Activated T-helper 17 cell treated with anti-CD3 and anti-CD28 coated beads, Interleukin-2, amount 50 U/mL, for 72 hours (primary cell): ENCODE results near the gene GSTA5. TPM values are rescaled to one million over a fixed set of nuclear protein-coding genes. Genes with fewer than 3 reads are reported as not detected.
"Not testable (repeated sequence)": the region's sequence is repeated elsewhere in the genome, so short reads cannot be mapped to it uniquely, and the experiment has no call there.

ENCODE experiments used
- ATAC-seq: fragments of 150-1000 bp; cut with Tn5 transposase; replicated peaks from 2 replicates; pipeline ENCODE4 v1.10.0; 2021; ENCODE audit warnings: mild to moderate bottlenecking, moderate library complexity
- H3K27ac Mint-ChIP-seq: one replicate; pipeline ENCODE4 v1.8.0; 2022; ENCODE audit warnings: mixed read lengths
- H3K27me3 Mint-ChIP-seq: one replicate; pipeline ENCODE4 v1.8.0; 2022; ENCODE audit warnings: mixed read lengths
- H3K36me3 Mint-ChIP-seq: one replicate; pipeline ENCODE4 v1.8.0; 2022; ENCODE audit warnings: low read depth, mild to moderate bottlenecking, mixed read lengths
- H3K4me1 Mint-ChIP-seq: one replicate; pipeline ENCODE4 v1.8.0; 2022; ENCODE audit warnings: mixed read lengths
- H3K4me3 Mint-ChIP-seq: one replicate; pipeline ENCODE4 v1.8.0; 2022; ENCODE audit warnings: mild to moderate bottlenecking, mixed read lengths
- H3K9me3 Mint-ChIP-seq: one replicate; pipeline ENCODE4 v1.8.0; 2022; ENCODE audit warnings: mixed read lengths
- total RNA-seq, 2 donors: library from RNA; stranded (reverse); gene quantifications; one replicate each; pipeline ENCODE4 v1.2.3, GENCODE V29; 2022

Gene GSTA5
- total RNA-seq, 2 donors from 2014 or later, result not detected

DNA sequence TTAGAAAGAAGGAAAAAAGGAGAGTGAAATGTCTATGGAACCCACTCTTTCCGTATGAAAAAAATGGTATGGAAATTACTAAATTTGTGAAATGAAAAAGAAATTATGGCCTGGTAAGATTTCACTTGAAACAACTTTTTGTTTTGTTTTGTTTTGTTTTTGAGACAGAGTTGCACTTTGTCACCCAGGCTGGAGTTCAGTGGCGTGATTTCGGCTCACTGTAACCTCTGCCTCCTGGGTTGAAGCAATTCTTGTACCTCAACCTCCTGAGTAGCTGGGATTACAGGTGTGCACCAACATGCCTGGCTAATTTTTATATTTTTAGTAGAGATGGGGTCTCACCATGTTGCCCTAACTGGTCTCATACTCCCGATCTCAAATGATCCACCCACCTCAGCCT lies 17.8 kb upstream of the GSTA5 start:
- H3K9me3 Mint-ChIP-seq, result no peaks in the 10 kb centered on the region
- H3K36me3 Mint-ChIP-seq, result no peaks in the 10 kb centered on the region

DNA sequence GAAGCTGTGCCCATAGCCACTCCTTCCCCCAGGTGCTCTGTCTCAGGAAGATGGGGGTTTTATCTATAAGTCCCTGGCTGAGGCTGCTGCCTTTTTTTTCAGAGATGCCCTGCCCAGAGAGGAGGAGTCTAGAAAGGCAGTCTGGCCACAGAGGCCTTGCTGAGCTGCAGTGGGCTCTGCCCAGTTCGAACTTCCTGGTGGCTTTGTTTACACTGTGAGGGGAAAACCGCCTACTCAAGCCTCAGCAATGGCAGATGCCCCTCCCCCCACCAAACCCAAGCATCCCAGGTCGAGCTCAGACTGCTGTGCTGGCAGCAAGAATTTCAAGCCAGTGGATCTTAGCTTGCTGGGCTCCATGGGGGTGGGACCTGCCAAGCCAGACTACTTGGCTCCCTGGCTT lies 15.5 kb upstream of the GSTA5 start:
- ATAC-seq, H3K4me1 Mint-ChIP-seq, H3K36me3 Mint-ChIP-seq, H3K27ac Mint-ChIP-seq, H3K9me3 Mint-ChIP-seq, H3K4me3 Mint-ChIP-seq: not testable (repeated sequence)
- H3K27me3 Mint-ChIP-seq, result peaks cover 58% of the 10 kb centered on the region

More for the DNA sequence above, 17.8 kb upstream of the GSTA5 start:
- Mint-ChIP-seq H3K4me3 (no peak overlapping the region), H3K27ac (no peak overlapping the region), H3K4me1 (no peaks in the 10 kb centered on the region), H3K27me3 (peaks cover 56% of the 10 kb centered on the region)
- ATAC-seq, result no peak

DNA sequence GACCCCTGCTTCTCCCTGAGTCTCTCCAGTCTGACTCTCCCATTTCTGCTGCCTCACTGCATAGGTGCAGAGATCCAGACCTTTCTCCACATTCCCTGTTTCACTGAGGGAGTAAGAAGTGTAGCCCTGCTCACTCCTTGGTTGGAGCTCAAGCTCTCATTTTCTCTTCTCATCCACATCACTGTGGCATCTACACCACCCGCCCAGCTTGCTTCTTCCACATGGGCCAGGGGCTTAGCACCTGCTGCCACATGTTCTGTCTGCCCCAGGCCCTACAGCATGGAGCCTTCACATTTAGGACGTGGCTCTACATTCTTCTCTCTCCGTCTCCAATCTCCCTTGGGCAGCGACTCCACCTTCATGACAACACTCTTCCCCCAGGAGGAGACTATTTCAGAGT lies 8.5 kb upstream of the GSTA5 start:
- no peak overlapping the region for H3K4me3 Mint-ChIP-seq
- H3K27ac Mint-ChIP-seq, result no peak overlapping the region
- H3K4me1 Mint-ChIP-seq, result no peaks in the 10 kb centered on the region
- no peaks in the 10 kb centered on the region for H3K36me3 Mint-ChIP-seq
- H3K27me3 Mint-ChIP-seq, result peaks cover 25% of the 10 kb centered on the region
- H3K9me3 Mint-ChIP-seq, result no peaks in the 10 kb centered on the region
- no peak for ATAC-seq

DNA sequence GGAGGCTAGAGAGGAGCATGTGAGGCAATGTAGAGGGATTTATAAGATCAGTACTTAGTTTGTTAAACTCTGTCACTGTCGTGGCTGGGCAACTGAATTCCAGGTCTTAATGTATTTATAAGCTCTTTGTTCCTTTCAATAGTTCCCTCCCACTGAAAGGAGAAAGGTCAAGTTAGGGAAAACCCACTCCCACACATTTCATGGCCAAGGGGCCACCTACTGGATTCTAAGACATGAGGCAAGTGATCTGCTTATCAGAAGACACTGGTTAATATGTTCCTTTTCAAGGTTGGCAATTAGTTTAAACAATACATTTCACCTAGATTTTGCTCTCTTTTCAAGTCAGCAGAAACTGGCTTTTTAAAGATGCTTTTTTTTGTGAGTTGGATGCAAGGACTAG lies 5.4 kb upstream of the GSTA5 start:
- no peaks in the 10 kb centered on the region for H3K9me3 Mint-ChIP-seq
- H3K4me3 Mint-ChIP-seq, result no peak overlapping the region
- no peaks in the 10 kb centered on the region for H3K36me3 Mint-ChIP-seq
- ATAC-seq, result no peak
- H3K4me1 Mint-ChIP-seq, result no peaks in the 10 kb centered on the region
- no peak overlapping the region for H3K27ac Mint-ChIP-seq
- H3K27me3 Mint-ChIP-seq, result peaks cover 12% of the 10 kb centered on the region

DNA sequence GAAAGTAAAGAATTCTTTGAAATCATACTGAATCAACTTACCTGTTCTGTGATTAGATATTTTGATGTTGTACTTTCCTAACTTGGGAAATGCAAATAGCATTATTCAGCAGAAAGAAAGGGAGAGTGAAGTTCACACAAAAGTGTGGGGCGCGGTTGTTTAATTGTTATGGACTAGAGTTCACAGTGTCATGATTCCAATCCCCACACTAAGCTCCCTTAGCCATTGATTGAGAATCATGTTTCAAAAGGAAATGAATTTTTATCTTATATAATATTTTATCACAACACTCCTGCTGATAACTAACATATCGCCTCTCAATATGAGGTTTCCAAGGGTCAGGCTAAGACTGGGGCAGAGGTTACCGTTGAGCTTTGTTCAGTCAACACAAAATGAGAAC lies 3.0 kb upstream of the GSTA5 start:
- no peaks in the 10 kb centered on the region for H3K9me3 Mint-ChIP-seq
- no peak for ATAC-seq
- no peak overlapping the region for H3K27ac Mint-ChIP-seq
- no peak overlapping the region for H3K4me3 Mint-ChIP-seq
- no peaks in the 10 kb centered on the region for H3K4me1 Mint-ChIP-seq
- H3K36me3 Mint-ChIP-seq, result no peaks in the 10 kb centered on the region
- H3K27me3 Mint-ChIP-seq, result peaks cover 12% of the 10 kb centered on the region

DNA sequence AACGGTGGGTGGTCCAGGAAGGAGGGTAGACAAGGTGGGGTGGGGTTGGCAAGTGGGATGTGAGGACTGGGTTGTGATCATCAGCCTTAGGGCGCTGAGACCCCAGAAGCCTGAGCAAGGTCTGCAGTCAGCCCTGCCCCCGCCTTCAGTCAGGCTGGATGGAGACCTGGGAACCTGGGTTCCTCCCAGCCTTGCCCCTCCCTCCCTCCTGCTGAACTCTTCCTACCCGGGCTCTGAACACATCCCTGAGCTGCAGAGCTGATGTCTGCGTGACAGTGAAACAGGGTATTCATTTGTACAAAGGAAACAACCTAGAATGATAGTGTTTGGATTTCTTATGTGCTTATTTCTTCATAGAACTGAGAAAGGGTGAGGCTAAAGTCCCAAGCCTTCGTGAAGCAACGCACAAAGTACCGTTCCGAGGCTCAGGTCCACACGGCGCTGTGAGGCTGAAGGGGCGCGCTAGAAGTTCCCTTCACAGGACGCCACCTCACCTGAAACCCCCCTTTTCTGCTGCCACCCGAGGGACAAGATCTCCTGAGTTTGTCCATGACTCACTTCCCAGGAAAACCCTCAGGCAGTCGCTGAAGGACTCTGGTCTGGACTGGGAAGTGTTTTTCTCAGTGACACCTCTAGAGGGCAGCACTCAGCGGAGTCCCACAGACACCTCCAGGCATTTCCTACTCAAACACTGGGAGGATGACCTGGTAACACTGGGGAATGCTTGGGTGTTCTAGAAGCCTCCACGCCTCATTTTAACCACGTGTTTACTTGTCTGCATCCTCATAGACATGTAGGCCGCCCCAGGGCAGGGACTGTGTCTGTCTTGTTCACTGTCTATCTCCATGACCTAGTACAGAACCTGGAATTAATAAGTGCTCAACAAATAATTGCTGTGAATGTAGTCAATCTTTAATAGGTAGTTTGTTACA lies 1.2 kb downstream of the GSTA5 start:
- H3K4me1 Mint-ChIP-seq, result no peaks in the 10 kb centered on the region
- H3K4me3 Mint-ChIP-seq, result no peak overlapping the region
- H3K9me3 Mint-ChIP-seq, result no peaks in the 10 kb centered on the region
- no peak overlapping the region for H3K27ac Mint-ChIP-seq
- ATAC-seq, result peak; percentile 80
- H3K27me3 Mint-ChIP-seq, result peaks cover 29% of the 10 kb centered on the region
- H3K36me3 Mint-ChIP-seq, result no peaks in the 10 kb centered on the region

DNA sequence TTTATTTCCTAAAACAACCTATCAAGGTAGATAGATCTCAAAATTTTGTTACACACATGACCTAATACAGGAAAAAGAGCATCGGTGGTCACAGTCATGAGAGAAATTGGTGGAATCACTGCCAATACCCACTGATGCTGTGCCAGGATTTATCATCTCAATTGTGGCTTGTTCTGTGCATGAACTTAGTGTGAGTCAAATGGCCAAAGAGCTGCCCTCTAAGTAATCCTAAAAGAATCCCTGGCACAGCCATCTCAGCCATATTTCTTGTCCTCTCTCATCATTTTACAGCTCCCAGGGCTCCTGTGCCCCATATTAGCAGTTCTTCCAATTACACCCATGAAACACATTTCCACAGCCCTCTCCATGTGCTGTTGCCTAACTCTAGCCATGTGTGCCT lies 6.1 kb downstream of the GSTA5 start:
- Mint-ChIP-seq H3K9me3 (no peaks in the 10 kb centered on the region), H3K36me3 (no peaks in the 10 kb centered on the region)
- no peak for ATAC-seq

DNA sequence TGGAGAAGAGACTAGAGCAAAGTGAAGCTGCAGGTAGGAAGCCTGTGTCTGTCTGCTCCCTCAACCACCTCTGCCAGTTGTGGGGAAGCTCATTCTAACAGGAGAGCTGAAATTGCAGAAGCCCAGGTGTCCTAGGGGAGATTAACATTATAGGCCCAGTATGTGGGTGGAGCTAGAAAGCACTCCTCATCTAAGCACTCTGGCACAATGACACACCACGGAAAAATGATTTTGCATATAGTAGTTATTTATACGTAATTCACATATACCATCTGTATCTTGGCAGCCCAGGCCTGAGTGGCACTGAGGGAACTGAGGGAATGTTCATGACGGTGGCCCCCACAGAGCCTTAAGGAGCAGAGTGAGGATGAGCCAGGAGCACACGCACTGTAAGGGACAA lies 9.7 kb downstream of the GSTA5 start:
- not testable (repeated sequence) for H3K36me3 Mint-ChIP-seq, H3K27ac Mint-ChIP-seq, H3K4me3 Mint-ChIP-seq, ATAC-seq, H3K9me3 Mint-ChIP-seq, H3K4me1 Mint-ChIP-seq
- peaks cover 13% of the 10 kb centered on the region for H3K27me3 Mint-ChIP-seq

More for the DNA sequence above, 6.1 kb downstream of the GSTA5 start:
- H3K27ac Mint-ChIP-seq, result no peak overlapping the region
- no peak overlapping the region for H3K4me3 Mint-ChIP-seq
- H3K4me1 Mint-ChIP-seq, result no peaks in the 10 kb centered on the region
- peaks cover 29% of the 10 kb centered on the region for H3K27me3 Mint-ChIP-seq

DNA sequence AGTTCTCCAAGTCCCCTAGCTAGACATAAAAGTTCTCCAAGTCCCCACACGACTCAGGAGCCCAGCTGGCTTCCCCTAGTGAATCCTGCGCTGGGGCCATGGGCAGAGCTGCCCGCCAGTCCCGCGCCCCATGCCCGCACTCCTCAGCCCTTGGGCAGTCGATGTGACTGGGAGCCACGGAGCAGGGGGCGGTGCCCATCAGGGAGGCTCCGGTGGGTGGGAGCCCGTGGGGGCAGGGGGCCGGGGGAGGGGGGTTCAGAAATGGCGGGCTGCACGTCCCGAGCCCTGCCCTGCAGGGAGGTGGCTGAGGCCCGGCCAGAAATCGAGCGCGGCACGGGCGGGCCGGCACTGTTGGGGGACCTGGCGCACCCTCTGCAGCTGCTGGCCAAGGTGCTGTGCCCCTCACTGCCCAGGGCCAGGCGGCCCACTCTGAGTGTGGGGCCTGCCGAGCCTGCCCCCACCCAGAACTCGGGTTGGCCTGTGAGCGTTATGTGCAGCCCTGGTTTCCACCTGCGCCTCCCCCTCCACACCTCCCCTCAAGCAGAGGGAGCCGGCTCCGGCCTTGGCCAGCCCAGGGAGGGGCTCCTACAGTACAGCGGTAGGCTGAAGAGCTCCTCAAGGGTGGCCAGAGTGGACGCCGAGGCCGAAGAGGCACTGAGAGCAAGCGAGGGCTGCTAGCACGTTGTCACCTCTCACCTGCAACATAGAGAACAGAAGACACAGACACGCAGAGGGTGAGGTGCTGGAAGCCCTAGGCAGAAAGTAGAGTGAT lies 11.4 kb downstream of the GSTA5 start:
- no peak overlapping the region for H3K4me3 Mint-ChIP-seq
- no peak overlapping the region for H3K27ac Mint-ChIP-seq
- ATAC-seq, result no peak
- no peaks in the 10 kb centered on the region for H3K9me3 Mint-ChIP-seq
- H3K27me3 Mint-ChIP-seq, result peaks cover 5% of the 10 kb centered on the region
- no peaks in the 10 kb centered on the region for H3K36me3 Mint-ChIP-seq
- no peaks in the 10 kb centered on the region for H3K4me1 Mint-ChIP-seq

DNA sequence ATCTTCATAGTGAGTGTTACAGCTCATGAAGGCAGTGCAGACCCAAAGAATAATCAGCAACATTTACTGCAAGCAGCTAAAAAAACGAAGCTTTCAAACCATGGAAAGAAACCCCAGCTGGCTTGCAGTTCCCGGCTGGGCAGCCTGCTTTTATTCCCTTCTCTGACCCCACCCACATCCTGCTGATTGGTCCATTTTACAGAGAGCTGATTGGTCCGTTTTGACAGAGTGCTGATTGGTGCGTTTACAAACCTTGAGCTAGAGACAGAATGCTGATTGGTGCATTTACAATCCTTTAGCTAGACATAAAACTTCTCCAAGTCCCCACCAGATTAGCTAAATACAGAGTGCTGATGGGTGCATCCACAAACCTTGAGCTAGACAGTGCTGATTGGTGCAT lies 12.0 kb downstream of the GSTA5 start:
- H3K27me3 Mint-ChIP-seq, result not testable (repeated sequence)

DNA sequence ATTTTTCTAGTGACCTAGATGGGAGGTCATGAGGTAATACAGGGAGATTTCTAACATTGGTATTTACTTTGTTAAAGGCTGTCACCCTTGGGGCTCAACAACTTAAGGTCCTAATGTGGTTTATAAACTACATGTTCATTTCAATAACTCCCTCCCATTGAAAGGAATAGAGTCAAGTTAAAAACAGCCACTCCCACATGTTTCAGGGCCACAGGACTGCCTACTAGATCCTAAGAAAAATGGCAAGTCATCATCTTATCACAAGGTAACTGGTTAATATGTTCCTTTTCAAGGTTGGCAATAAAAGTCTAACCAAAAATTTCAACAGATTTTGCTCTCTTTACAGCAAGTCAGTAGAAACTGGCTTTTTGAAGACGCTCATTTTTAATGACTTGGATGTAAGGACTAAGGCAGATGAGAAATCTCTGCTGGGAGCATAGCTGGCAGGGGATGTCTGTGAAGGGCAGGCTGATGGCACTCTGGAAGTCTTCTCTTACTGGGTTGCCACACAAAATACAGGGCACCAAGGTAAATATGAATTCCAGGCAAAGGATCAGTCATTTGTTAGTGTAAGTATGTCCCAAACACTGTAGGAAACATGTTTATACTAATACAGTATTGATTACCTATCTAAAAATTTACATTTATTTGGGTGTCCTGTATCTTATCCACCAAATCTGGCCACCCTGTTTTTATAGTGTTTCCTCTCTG lies 13.4 kb downstream of the GSTA5 start:
- not testable (repeated sequence) for ATAC-seq, H3K4me3 Mint-ChIP-seq, H3K9me3 Mint-ChIP-seq, H3K4me1 Mint-ChIP-seq, H3K27me3 Mint-ChIP-seq, H3K27ac Mint-ChIP-seq, H3K36me3 Mint-ChIP-seq

More for the DNA sequence above, 12.0 kb downstream of the GSTA5 start:
- H3K4me1 Mint-ChIP-seq, H3K9me3 Mint-ChIP-seq, H3K27ac Mint-ChIP-seq, H3K4me3 Mint-ChIP-seq, ATAC-seq, H3K36me3 Mint-ChIP-seq: not testable (repeated sequence)

DNA sequence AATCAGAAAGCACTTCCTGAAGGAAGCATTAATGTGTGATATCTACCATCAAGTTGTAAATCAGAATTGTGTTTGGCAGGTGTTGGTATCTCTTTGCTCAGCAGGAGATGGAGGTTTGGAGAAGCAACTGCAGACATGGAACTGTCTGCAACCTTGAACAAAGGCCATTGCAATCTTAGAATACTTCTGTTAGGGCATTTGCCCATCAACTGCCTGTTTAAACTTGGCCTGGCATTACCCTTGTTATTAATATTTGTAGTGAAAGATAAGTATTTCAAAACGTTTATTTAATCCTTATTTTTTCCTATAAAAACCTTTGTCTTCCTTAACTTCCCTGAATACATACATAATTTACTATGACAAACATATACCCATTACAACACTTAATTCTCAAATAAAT lies 14.1 kb downstream of the GSTA5 start:
- Mint-ChIP-seq H3K36me3 (no peaks in the 10 kb centered on the region), H3K27ac (no peak overlapping the region), H3K4me3 (no peak overlapping the region), H3K27me3 (peaks cover 5% of the 10 kb centered on the region), H3K9me3 (peaks cover 5% of the 10 kb centered on the region), H3K4me1 (no peaks in the 10 kb centered on the region)
- ATAC-seq, result no peak

DNA sequence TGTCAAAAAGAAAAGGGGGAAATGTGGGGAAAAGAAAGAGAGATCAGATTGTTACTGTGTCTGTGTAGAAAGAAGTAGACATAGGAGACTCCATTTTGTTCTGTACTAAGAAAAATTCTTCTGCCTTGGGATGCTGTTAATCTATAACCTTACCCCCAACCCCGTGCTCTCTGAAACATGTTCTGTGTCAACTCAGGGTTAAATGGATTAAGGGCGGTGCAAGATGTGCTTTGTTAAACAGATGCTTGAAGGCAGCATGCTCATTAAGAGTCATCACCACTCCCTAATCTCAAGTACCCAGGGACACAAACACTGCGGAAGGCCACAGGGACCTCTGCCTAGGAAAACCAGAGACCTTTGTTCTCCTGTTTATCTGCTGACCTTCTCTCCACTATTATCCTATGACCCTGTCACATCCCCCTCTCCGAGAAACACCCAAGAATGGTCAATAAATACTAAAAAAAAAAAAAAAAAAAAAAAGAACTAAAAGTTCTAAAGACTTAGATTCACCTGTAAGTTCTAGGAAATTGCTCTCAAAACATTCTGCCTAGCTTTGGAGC lies 14.6 kb downstream of the GSTA5 start:
- not testable (repeated sequence) for H3K27me3 Mint-ChIP-seq, H3K36me3 Mint-ChIP-seq, ATAC-seq, H3K27ac Mint-ChIP-seq, H3K4me1 Mint-ChIP-seq, H3K9me3 Mint-ChIP-seq, H3K4me3 Mint-ChIP-seq

DNA sequence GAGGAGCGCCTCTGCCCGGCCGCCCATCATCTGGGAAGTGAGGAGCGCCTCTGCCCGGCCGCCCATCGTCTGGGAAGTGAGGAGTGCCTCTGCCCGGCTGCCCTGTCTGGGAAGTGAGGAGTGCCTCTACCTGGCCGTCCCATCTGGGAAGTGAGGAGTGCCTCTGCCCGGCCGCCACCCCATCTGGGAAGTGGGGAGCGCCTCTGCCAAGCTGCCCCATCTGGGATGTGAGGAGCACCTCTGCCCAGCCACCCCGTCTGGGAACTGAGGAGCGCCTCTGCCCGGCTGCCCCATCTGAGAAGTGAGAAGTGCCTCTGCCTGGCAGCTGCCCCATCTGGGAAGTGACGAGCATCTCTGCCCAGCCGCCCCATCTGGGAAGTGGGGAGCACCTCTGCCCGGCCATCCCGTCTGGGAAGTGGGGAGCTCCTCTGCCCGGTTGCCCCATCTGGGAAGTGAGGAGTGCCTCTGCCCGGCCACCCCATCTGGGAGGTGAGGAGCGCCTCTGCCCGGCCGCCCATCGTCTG lies 15.3 kb downstream of the GSTA5 start:
- H3K9me3 Mint-ChIP-seq, ATAC-seq, H3K27me3 Mint-ChIP-seq, H3K4me3 Mint-ChIP-seq, H3K4me1 Mint-ChIP-seq, H3K27ac Mint-ChIP-seq, H3K36me3 Mint-ChIP-seq: not testable (repeated sequence)
